Gastroesophageal sphincter (tissue), 3 donors: ENCODE measurements around the gene SSH3.

Experiments
- CTCF ChIP-seq, 4 experiments: fragments of 200-600 bp in 2 of 4; fragments of 450-650 bp in 2 of 4; sonication (generic) in 1 of 4; IDR thresholded peaks; one replicate each; pipeline ENCODE4 v1.5.1; 2017 to 2019; ENCODE audit warnings: antibody characterized with exemption in 4 of 4, mild to moderate bottlenecking in 2 of 4, moderate library complexity in 2 of 4
- POLR2A ChIP-seq, 2 donors: fragments of 450-650 bp; IDR thresholded peaks; one replicate each; pipeline ENCODE4 v1.6.1; 2017; ENCODE audit warnings: antibody characterized with exemption in 2 of 2, mild to moderate bottlenecking in 2 of 2, moderate library complexity in 1 of 2
- POLR2AphosphoS5 ChIP-seq: sonication (generic); formaldehyde crosslinking; IDR thresholded peaks from one replicate; pipeline ENCODE4 v1.6.1; 2017; ENCODE audit warnings: antibody characterized with exemption

GRCh38 chr11:67303835-67304411 is 593 bp downstream of the SSH3 start:
- no peak for TF ChIP-seq CTCF (IDR thresholded peaks at IDR 0.05)
- no peak for TF ChIP-seq POLR2A (IDR thresholded peaks at IDR 0.05)
- no peak for TF ChIP-seq POLR2AphosphoS5
